HG02970 (cell line): Measurements from ENCODE around the gene KCNB1.

Source experiments
- ATAC-seq: cut with Tn5 transposase; IDR thresholded peaks from one replicate; pipeline ENCODE4 v1.9.1; 2021; ENCODE audit warnings: mild to moderate bottlenecking, moderate library complexity, moderate number of reproducible peaks; ENCODE audit not compliant: unreplicated experiment, low FRiP score

KCNB1 gene

DNA sequence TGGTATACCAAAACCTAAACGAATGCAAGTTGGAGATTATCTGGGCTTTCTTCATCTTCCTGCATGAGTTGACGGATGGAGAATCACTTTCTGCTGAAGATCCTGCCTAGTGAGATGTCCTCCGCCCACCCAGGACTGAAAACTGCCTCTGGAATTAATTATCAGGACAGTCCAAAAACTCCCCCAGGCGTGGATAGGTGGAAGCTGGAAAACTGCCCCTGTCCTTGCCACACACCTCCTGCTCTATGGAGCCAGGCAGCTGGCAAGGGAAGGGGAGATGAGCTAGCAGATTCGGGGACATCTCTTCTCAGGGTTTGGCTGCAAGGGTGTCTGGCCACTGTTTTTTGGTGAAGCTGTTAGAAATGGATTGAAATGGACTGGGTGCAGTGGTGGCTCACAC lies 115.4 kb downstream of the KCNB1 start:
- ATAC-seq: no peak

DNA sequence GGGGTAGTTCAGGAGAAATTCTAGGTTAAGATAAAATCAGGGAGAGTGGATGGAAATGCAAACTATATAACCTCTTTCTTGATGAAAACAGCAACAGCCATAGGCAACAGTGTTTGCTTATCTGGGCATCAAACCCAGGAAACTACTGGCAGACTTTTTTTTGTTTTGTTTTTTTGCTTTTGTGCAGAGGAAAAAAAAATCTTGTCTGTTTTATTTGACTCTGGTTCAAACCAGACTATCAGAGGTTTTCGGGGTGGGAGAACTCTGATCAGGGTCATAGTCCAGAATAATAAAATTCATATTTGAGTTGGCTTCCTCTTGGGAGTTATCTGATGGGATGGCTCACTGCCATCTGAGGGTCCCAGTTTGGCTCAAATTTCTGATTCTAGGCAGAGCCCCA lies 115.8 kb downstream of the KCNB1 start:
- no peak for ATAC-seq

DNA sequence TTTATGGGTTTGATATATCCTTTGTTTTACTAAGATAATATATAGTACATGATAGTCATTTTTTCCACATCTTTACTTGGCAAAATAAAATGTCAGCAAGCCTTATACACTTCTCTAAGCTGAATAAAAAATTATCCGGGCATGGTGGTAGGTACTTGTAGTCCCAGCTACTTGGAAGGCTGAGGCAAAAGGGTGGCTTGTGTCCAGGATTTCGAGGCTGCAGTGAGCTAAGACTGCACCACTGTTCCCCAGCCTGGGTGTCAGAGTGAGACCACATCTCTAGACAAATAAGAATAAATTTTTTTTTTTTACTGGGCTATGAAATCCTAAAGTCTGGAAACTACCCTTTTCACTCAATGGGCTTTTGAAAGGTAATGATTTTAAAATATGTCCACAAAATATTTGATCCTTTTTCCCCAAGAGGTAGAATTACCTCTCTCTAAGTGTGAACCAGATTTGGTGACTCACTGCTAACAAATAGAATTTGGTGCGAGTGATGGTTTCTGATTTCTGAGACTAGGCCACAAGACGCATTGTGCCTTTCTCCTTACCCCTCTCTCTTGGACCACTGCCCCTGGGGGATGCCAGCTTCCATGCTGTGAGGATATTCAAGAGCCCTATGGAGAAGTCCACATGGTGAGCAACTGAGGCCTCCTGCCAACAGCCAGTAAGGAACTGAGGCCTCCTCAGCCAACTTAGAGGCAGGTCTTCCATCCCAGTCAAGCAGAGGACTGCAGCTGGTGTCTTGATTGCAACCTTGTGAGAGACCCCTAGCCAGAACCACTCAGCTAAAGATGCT lies 120.4 kb downstream of the KCNB1 start:
- ATAC-seq: no peak

DNA sequence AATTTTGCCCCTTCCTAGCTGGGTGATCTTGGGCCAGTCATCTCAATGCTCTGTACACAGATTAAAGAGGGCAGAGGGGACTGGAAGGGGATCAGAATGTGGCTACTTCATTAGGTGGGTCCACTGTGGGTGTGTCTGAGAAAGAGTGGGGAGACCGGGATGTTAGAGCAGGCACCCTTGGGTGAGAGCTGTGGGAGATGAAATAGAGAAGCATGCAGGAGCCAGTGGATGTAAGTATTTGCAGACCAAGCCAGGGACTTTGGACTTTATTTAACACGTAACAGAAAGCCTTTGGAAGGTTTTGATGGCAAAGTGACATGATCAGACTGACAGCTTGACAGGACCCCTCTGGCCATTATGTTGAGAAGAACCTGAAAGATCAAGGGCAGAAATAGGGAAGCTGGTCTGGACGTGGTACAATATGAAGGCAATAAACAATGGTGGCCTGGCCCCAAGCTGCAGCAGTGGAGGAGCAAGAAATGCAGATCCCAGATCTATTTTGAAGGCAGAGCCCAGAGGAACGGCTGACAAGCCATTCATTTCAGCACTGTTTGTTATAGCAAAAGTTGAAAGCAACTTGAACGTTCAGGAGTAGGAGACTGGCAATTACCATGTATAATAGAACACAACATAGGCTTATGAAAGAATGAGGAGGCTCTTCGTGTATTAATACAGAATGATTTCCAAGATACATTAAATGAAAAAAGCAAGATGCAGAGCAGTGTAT lies 122.1 kb downstream of the KCNB1 start:
- no peak for ATAC-seq

DNA sequence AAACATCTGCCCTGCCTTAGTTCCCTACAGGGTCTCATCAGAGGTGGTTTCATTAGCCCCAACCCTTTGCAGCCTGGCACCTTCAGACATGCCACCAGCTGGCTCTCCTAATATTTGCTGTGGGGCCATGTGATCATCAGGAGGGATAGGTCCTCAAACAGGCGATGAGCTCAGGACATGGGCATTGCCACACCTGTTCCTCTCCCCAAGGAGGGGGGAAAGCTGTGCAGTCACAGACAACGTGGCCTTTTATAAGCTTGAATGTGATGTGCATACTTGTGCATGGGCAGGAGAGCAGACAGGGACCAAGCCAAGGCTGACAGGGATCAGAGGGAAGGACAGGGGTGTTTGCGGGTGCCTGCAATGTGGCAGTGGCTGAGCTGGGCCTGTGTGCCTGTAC lies 125.8 kb downstream of the KCNB1 start:
- ATAC-seq: no peak

DNA sequence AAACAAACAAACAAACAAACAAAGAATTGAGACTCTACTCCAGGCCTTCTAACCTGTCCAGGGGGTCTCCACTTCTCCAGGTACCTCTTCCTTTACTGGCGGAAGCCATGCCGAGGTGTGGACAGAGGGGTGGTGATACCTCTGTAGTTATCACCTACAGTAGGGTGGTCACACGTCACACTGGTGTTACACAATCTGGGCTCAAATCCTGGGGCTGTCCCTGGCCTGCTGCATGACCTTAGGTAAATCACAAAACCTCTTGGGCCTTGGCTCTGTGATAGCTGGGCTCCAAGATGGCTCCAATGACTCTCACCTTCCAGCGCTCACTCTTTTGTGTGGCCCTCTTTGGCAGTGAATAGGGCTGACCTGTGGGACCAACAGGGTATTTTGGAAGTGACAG lies 127.8 kb downstream of the KCNB1 start:
- ATAC-seq: no peak

DNA sequence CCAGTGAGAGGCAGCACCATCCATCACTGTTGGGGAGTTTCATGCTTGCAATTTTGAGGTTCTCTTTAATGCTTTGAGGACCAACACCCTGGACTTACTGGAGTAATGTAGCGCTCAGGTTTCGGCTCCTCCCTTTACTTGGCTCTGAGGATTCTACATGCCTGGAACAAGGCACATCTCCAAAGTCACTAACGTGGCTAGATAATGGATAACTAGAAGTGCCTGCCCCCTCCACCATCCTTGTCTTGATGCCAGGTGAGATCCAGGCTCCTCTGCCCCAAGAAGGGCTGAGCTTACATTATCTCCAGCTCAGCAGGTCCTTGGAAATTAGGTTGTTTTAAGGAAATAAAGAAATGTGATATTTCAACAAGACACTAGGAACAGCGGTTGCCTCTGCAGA lies 129.1 kb downstream of the KCNB1 start:
- no peak for ATAC-seq

DNA sequence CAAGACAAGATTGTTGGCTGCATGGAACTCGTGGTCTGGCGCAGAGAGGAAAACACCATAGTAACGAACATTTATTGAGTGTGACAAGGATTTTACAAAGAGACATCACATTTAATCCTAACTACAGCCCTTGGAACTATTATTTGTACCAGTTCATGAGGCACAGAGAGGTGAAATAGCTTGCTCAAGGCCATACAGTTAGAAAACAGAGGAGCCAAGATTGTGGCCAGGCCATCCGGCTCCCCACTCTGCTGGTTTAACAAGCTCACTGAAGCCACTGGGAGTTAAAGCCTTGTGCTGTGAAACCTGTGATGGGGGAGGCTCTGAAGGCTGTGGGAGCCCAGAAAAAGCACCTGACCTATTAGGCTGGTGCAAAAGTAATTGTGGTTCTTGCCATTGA lies 129.7 kb downstream of the KCNB1 start:
- no peak for ATAC-seq

DNA sequence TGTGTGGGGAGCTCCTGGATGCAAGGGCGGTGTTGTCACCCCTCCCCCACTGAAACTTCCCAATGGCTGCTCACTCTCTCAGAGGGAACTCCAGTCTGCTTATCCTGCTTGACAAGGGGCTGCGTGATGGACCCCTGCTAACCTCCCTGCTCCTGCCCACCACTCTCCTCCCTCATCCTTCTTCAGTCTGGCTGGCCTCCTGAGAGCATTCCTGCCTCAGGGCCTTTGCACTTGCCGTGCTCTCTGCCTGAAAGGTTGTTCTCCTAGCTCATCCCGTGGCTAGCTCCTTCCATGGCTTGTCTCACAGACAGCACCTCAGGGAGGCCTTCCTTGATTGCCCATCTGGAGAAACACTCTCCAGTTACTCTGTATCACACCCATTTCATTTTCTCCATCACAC lies 130.7 kb downstream of the KCNB1 start:
- ATAC-seq: no peak

DNA sequence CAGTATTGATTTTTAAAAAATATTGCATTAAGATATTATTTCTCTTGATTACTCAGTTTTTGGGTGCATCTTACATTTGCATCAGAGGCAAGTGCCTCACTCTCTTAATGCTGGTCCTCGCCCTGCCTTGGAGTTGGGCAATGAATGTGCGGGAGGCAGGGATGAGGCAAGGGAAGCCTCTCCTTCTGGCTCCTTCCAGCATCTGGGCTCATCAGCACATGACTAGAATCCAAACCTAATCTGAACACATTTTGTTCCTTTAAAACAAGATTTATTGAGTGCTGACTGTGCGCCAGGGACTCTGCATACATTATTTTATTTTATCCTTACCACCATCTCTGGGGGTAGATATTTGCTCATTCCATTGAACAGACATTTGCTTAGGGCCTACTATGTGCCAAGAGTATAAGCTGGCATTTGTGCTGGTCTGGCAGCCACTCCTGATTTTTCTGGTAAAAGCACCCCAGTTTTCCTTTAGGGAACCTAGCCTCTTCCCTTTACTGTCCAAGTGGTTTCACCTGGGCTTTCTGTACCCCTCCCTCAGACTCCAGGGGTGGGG lies 132.7 kb downstream of the KCNB1 start:
- no peak for ATAC-seq

DNA sequence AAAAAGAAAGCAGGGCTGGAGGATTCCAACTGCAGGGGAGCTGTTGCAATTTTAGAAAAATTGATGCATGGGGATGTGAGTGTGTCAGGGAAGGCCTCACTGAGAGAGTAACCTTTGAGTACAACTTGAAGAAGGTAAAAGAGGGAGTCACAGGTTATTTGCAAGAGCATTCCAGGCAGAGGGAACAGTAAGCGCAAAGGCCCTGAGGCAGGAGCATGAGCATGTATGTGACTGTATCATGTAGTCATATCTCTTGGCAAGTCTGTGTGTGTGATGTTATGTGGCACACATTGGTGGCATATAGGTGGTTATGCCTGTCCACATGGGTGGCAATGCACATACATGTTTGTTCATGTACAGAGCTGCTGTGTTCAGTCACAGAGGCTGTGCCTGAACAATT lies 133.4 kb downstream of the KCNB1 start:
- ATAC-seq: no peak

DNA sequence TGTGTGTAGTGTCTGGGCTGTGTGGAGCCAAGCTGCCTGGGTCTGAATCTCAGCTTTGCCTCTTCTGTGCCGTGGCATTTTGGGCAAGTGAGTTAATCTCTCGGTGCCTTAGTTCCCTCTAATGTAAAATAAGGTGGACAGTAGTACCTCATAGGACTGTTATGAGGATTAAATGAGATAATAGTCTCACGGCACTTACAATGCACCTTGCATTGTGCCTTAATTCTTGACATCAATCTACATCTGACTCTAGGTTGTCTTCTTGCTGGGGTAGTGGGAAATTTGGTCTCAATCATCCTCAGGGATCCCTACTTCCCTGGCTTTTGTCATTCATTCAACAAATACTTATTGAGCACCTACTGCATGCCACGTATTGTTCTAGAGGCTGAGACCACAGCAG lies 133.9 kb downstream of the KCNB1 start:
- ATAC-seq: no peak

DNA sequence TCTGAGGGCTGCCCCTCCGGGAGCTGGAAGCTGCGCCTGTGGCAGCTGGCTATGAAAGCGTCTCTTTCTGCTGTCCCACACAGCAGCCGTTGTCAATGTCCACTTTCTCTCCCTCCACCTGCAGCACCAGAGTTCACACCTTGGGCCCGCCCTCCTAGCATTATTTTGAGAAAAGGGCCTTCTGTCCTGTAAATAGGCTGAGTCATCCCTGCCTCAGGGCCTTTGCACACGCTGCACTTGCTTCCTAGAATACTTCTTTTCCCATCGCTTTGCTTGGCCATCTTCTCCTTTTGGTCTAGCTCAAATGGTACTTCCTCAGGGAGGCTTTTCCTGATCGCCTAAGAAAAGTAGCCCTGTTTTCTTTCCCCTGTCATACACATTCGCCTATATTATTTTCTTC lies 135.3 kb downstream of the KCNB1 start:
- no peak for ATAC-seq

DNA sequence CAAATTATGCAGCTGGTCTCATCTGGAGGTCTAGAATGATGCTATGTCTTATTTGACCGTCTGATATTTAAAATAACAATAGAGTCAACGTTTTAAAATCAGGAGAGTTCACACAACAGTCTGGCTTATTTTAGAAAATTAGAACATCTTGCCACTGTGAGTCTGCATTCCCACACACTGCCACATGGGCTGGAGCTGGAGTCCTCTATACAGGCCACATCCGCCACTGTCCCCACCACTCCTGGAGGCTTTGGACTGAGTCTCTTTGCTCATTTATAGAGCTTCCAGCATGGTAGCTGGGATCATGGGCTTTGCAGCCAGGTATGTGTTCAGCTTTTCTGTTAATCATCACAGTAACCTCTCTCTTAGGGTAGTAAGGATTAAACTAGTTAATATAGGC lies 135.8 kb downstream of the KCNB1 start:
- ATAC-seq: no peak

DNA sequence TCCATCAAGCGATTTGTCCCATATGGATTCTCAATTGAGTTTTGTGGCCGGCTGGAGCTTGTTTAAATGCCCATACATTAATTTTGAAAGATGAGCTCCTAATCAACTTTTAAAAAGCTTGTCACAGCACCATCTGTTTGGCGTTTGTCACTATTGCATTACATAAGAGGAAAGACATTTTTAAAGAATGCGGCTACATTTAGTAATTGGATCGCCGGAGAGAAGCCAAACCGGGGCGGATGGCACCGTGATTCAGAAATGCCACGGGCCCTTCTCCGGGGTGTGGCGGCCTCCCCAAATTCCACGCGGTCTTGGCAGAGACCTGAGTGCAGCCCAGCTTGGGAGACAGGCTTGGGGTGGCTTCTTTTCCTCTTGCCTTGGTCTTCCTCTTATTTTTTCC lies 136.9 kb downstream of the KCNB1 start:
- ATAC-seq: no peak

DNA sequence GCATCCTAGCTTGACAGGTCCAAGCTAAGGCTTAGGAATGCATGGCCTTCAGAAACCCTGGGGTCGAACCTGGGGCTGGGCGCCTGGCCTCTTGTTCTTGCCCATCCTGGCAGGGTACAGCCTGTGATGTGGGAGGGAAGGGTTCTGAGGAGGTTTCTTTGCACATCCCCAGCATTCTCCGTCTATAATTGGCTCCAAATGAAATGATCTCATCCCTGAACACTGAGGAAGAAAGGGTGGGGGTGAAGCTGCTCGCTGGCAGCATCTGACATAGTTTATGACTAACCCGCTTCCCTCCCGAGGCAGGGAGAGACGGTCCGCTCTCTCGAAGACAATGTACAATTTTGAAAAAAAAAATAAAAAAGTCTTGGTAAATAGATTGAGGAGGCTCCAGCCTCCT lies 137.5 kb downstream of the KCNB1 start:
- ATAC-seq: no peak

DNA sequence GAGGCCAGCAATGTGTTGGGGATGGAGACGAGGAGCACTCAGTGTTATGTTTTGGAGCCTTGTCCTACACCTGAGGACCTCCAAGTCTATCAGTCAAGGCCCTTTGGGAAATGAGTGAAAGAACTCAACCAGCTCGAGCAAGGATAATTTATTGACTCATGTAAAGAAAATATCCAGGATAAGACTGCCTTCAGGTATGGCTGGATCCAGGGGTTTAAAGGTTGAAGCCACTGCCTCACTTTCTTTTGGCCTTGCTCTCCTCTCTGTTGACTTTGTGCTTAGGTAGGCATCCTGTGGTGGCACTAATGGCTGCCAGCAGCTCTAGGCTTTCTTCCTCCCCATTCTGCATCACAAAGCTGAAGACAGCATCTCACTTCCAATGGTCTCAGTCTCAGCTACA lies 138.3 kb downstream of the KCNB1 start:
- no peak for ATAC-seq

DNA sequence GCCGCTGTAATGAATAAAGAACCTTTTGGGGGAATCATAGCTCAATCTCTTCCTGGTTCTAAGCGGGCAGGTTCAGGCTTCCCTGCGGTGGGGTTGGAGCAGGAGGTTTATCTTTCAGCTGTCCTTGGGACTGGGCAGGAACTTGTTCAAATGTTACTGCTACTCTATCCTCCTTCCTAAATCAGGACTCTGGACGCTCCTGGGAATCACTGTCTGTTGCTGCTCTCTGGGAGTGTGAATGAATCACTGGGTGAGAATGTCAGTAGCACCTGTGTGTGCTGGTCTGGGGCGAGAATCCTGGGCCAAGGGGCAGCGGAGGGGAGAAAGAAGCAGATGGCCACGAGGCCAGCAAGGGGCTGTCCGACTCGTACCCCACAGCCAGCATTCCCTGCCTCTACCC lies 139.2 kb downstream of the KCNB1 start:
- no peak for ATAC-seq

DNA sequence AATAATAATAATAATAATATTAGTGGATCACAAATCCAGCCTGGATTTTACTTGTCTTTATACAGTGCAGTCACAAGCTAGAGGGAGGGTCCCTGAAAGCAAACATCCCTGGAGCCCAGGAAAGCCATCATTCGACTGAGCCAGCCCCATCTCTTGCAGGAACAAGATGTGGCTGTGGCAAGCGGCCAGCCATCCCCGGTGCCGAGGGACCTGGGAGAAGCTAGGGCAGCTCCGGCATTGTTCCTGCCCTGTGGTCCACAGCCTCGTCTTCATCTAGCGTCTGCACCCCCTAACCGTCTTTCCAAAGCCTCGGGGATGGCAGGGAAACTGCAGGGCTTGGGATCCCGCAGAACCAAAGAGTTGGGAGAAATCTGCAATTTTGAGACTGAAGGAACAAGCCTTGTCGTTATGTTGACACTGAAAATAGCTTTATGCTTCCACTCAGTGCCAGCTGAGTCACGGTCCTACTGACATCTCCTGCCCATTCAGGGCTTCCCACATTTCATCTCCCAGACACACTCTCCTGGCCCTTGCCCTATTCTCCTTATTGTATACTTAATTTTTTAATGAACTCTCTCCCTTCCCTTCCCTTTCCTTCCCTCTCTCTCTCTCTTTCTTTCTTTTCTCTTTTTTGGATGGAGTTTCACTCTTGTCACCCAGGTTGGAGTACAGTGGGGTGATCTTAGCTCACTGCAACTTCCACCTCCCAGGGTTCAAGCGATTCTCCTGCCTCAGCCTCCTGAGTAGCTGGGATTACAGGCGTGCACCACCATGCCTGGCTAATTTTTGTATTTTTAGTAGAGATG lies 142.1 kb downstream of the KCNB1 start:
- ATAC-seq: no peak

DNA sequence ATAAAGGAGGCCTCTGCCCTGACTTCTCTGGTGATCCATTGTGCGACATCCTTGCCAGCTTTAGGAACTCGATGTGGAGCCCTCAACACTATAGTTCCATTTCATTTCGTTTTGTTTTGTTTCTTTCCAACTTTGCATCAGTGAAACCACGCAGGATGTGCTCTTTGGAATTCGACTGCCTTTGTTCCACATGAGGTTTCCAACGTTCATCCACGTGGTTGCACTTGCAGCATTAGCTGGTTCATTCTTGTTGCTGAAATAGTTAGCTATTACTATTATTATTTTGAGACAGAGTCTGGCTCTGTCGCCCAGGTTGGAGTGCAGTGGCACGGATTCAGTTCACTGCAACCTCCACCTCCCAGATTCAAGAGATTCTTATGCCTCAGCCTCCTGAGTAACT lies 143.3 kb downstream of the KCNB1 start:
- ATAC-seq: no peak

DNA sequence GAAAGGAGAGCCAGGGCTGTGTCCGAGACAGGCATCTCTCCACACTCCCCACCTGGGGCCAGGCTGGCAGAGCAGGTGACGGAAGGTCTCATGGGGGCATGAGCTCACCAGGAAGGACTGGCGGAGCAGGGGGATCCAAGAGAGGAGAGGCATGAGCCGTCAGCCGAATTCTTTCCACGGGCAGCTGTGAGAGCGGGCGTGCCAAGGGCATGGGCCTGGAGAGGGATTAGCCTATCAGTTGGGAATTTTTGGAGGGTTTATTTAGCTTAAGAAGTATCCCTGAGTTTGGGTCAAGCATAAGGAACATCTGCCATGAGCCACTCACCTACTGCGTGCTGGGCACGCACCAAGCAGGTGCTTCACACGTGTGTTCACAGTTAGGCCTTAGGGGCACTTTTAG lies 144.4 kb downstream of the KCNB1 start:
- no peak for ATAC-seq
